22Rv1 (cell line): ENCODE results near the gene PRSS23.

ENCODE experiments used
- ZFX ChIP-seq: fragments of 450-650 bp; IDR thresholded peaks from 2 replicates; pipeline ENCODE4 v1.6.1; 2017; ENCODE audit warnings: antibody characterized with exemption, borderline replicate concordance
- TF ChIP-seq, protein P1 (sequence below): fragments of 450-650 bp; IDR thresholded peaks from 2 replicates; pipeline ENCODE4 v1.5.1; 2017; ENCODE audit warnings: mild to moderate bottlenecking

GRCh38 chr11:86800960-86801272, 574 bp downstream of the PRSS23 start:
- TF ChIP-seq, protein P1, sequence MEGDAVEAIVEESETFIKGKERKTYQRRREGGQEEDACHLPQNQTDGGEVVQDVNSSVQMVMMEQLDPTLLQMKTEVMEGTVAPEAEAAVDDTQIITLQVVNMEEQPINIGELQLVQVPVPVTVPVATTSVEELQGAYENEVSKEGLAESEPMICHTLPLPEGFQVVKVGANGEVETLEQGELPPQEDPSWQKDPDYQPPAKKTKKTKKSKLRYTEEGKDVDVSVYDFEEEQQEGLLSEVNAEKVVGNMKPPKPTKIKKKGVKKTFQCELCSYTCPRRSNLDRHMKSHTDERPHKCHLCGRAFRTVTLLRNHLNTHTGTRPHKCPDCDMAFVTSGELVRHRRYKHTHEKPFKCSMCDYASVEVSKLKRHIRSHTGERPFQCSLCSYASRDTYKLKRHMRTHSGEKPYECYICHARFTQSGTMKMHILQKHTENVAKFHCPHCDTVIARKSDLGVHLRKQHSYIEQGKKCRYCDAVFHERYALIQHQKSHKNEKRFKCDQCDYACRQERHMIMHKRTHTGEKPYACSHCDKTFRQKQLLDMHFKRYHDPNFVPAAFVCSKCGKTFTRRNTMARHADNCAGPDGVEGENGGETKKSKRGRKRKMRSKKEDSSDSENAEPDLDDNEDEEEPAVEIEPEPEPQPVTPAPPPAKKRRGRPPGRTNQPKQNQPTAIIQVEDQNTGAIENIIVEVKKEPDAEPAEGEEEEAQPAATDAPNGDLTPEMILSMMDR: no peak
- TF ChIP-seq ZFX: no peak
